Measurements from ENCODE around the gene EEF1G.
A peak's percentile ranks its signal among the peaks of the same experiment; 100 is the strongest.

Gene EEF1G

DNA sequence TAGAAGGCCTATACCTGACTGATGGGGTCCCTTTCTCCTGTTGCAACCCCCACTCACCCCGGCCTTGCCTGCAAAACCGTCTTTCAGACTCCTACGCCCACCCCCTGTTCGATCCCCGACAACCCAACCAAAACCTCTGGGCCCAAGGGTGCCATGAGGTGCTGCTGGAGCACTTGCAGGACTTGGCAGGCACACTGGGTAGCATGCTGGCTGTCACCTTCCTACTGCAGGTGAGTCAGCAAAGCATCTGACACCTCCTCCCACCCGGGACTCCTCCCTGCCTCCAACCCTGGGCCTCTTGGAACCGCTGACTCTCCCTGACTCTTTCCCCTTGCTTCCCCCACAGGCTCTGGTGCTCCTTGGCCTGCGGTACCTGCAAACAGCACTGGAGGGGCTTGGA is 40.6 kb upstream of the EEF1G start:
- no peak overlapping the region for H3K4me3 ChIP-seq (ENCODE audit: low read length)
- DNase-seq, result no peak
- H3K36me3 ChIP-seq (replicated peaks; ENCODE audit: insufficient read depth, low read length), result no peaks in the 10 kb centered on the region
- peaks cover 10% of the 10 kb centered on the region for H3F3A ChIP-seq (ENCODE audit: insufficient read depth, low read length)
- H3K27me3 ChIP-seq (replicated peaks; ENCODE audit: insufficient read depth, low read length), result no peaks in the 10 kb centered on the region
- H3K9me2 ChIP-seq (replicated peaks; ENCODE audit: insufficient read depth, low read length), result no peaks in the 10 kb centered on the region
- H2AFZ ChIP-seq (ENCODE audit: low read length), result no peak overlapping the region
- TF ChIP-seq EZH2 (optimal IDR thresholded peaks at IDR 0.05; ENCODE audit: low read depth, low read length) (no peak), EZH2phosphoT487 (IDR thresholded peaks at IDR 0.05; ENCODE audit: low read length) (no peak)
- TF ChIP-seq, protein P1, sequence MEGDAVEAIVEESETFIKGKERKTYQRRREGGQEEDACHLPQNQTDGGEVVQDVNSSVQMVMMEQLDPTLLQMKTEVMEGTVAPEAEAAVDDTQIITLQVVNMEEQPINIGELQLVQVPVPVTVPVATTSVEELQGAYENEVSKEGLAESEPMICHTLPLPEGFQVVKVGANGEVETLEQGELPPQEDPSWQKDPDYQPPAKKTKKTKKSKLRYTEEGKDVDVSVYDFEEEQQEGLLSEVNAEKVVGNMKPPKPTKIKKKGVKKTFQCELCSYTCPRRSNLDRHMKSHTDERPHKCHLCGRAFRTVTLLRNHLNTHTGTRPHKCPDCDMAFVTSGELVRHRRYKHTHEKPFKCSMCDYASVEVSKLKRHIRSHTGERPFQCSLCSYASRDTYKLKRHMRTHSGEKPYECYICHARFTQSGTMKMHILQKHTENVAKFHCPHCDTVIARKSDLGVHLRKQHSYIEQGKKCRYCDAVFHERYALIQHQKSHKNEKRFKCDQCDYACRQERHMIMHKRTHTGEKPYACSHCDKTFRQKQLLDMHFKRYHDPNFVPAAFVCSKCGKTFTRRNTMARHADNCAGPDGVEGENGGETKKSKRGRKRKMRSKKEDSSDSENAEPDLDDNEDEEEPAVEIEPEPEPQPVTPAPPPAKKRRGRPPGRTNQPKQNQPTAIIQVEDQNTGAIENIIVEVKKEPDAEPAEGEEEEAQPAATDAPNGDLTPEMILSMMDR (IDR thresholded peaks at IDR 0.05; ENCODE audit: low read length), result no peak
- no peak overlapping the region for H3K4me2 ChIP-seq (ENCODE audit: low read depth, low read length)
- H3K79me2 ChIP-seq (ENCODE audit: low read length), result peaks cover 14% of the 10 kb centered on the region
- H3K9me3 ChIP-seq (replicated peaks; ENCODE audit: insufficient read depth, low read length), result no peaks in the 10 kb centered on the region
- H3K27ac ChIP-seq (ENCODE audit: low read length), result peak overlapping the region; percentile 10; the same call in 1 of the 2 replicates
- H3K4me1 ChIP-seq (ENCODE audit: low read length), result peaks cover 14% of the 10 kb centered on the region
- H4K20me1 ChIP-seq (ENCODE audit: insufficient read depth, low read length), result no peaks in the 10 kb centered on the region
- no peak overlapping the region; the same call in 1 of the 2 replicates for H3K9ac ChIP-seq (ENCODE audit: low read length)

DNA sequence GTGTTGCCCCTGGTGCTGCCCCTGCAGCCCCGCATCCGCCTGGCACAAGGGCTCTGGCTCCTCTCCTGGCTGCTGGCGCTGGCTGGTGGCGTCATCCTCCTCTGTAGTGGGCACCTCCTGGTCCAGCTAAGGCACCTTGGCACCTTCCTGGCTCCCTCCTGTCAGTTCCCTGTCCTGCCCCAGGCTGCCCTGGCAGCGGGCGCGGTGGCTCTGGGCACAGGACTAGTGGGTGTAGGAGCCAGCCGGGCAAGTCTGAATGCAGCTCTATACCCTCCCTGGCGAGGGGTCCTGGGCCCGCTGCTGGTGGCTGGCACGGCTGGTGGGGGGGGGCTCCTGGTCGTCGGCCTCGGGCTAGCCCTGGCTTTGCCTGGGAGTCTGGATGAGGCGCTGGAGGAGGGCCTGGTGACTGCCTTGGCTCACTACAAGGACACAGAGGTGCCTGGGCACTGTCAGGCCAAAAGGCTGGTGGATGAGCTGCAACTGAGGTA is 39.6 kb upstream of the EEF1G start:
- H2AFZ ChIP-seq (ENCODE audit: low read length), result 0 out of 2 replicates have a peak overlapping the region, but pooled peaks have one; percentile 43
- H3K4me1 ChIP-seq (ENCODE audit: low read length), result peaks cover 14% of the 10 kb centered on the region
- H3K9me2 ChIP-seq (replicated peaks; ENCODE audit: insufficient read depth, low read length), result no peaks in the 10 kb centered on the region
- no peaks in the 10 kb centered on the region for H3K9me3 ChIP-seq (replicated peaks; ENCODE audit: insufficient read depth, low read length)
- no peak overlapping the region; the same call in 1 of the 2 replicates for H3K27ac ChIP-seq (ENCODE audit: low read length)
- DNase-seq, result no peak
- H3F3A ChIP-seq (ENCODE audit: insufficient read depth, low read length), result peaks cover 10% of the 10 kb centered on the region
- H3K36me3 ChIP-seq (replicated peaks; ENCODE audit: insufficient read depth, low read length), result no peaks in the 10 kb centered on the region
- TF ChIP-seq, protein P1 (IDR thresholded peaks at IDR 0.05; ENCODE audit: low read length), result no peak
- TF ChIP-seq EZH2 (optimal IDR thresholded peaks at IDR 0.05; ENCODE audit: low read depth, low read length) (no peak), EZH2phosphoT487 (IDR thresholded peaks at IDR 0.05; ENCODE audit: low read length) (no peak)
- H3K79me2 ChIP-seq (ENCODE audit: low read length), result peaks cover 13% of the 10 kb centered on the region
- no peaks in the 10 kb centered on the region for H4K20me1 ChIP-seq (ENCODE audit: insufficient read depth, low read length)
- H3K9ac ChIP-seq (ENCODE audit: low read length), result no peak overlapping the region; the same call in 1 of the 2 replicates
- H3K4me2 ChIP-seq (ENCODE audit: low read depth, low read length), result peak overlapping the region; percentile 43; the same call in 1 of the 2 replicates
- no peak overlapping the region; the same call in 1 of the 2 replicates for H3K4me3 ChIP-seq (ENCODE audit: low read length)
- H3K27me3 ChIP-seq (replicated peaks; ENCODE audit: insufficient read depth, low read length), result no peaks in the 10 kb centered on the region

DNA sequence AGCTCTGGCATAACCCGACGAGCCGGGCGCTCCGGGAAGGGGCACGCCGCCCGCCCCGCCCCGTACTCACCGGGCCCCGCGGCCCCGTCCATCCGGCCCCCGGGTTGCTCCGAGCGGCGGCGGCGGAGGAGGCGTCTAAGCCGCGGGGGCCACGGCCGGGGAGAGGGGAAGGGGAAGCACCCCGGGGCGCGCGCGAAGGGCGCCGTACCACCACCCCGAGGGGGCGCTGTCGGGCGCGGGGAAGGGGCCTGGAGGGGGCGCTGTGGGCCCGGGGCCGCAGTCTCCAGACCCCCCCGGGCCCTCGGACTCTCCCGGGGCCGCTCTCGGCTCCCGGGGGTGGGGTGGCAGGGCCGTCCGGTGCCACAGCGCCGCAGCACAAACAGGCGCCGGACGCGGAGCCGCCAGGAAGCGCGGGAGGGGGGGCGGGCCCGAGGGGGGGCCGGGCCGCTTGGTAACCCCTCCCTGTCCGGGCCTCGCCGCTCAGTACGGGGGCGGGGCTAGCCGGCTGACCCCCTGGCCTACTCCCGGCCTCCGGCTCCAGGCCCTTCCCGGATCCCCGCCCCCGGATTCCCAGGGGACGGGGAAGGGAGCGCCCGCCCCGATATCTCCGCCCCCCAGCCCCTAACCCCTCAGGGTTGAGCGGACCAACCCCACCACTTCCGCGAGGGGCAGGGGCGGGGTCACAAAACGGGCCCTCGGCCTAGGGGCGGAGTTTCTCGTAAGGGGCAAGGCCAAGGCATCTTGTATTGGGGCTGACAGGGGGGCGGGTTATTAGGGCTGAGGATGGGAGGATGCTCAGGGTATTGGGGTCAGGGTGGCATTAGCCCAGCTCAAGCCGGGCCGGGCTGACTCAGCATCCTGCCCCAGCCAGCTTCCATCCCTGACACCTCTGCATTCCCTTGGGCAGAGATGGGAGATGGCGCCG is 38.9 kb upstream of the EEF1G start, which contains the start of the genes EML3 and ROM1:
TSS of gene EML3 (minus strand) at position 410 of the 925 bp plus-strand sequence. CDS start at position 92, 318 bp downstream.
TSS of gene ROM1 (plus strand) at position 892 of the 925 bp plus-strand sequence. CDS start at position 917, 25 bp downstream.
- no peaks in the 10 kb centered on the region for H3K9me3 ChIP-seq (replicated peaks; ENCODE audit: insufficient read depth, low read length)
- peak within 1 kb of the TSS; percentile 69 for H3K9ac ChIP-seq (ENCODE audit: low read length)
- TF ChIP-seq EZH2phosphoT487 (IDR thresholded peaks at IDR 0.05; ENCODE audit: low read length) (no peak), EZH2 (optimal IDR thresholded peaks at IDR 0.05; ENCODE audit: low read depth, low read length) (no peak)
- TF ChIP-seq, protein P1 (IDR thresholded peaks at IDR 0.05; ENCODE audit: low read length), result peak; percentile 89
- H2AFZ ChIP-seq (ENCODE audit: low read length), result peak within 1 kb of the TSS; percentile 79
- peaks cover 10% of the 10 kb centered on the region for H3F3A ChIP-seq (ENCODE audit: insufficient read depth, low read length)
- peak within 1 kb of the TSS; percentile 82 for H3K4me3 ChIP-seq (ENCODE audit: low read length)
- H3K9me2 ChIP-seq (replicated peaks; ENCODE audit: insufficient read depth, low read length), result no peaks in the 10 kb centered on the region
- no peaks in the 10 kb centered on the region for H3K36me3 ChIP-seq (replicated peaks; ENCODE audit: insufficient read depth, low read length)
- peaks cover 14% of the 10 kb centered on the region for H3K4me1 ChIP-seq (ENCODE audit: low read length)
- peak; percentile 85 for DNase-seq
- H3K79me2 ChIP-seq (ENCODE audit: low read length), result peaks cover 13% of the 10 kb centered on the region
- H4K20me1 ChIP-seq (ENCODE audit: insufficient read depth, low read length), result no peaks in the 10 kb centered on the region
- peak within 1 kb of the TSS; percentile 51; the same call in 1 of the 2 replicates for H3K27ac ChIP-seq (ENCODE audit: low read length)
- peak within 1 kb of the TSS; percentile 87 for H3K4me2 ChIP-seq (ENCODE audit: low read depth, low read length)
- no peaks in the 10 kb centered on the region for H3K27me3 ChIP-seq (replicated peaks; ENCODE audit: insufficient read depth, low read length)
